Ovary (tissue), 9 donors: ENCODE measurements around the gene LPAR5. TPM values are rescaled to one million over a fixed set of nuclear protein-coding genes. Genes with fewer than 3 reads are reported as not detected.

Experiments
- DNase-seq, 5 donors: peaks; one replicate each; pipeline ENCODE4 v3.0.0-alpha.2; 2019 to 2020
- H3K27ac ChIP-seq, 2 donors: fragments of 200-600 bp; one replicate each; pipeline versions ENCODE4 v1.5.1 to v1.8.0; 2019 to 2022
- H3K27me3 ChIP-seq: fragments of 200-600 bp; one replicate; pipeline ENCODE4 v1.8.0; 2022
- H3K36me3 ChIP-seq: fragments of 200-600 bp; sonication (generic); one replicate; pipeline ENCODE4 v1.5.1; 2019
- H3K4me1 ChIP-seq: one replicate; pipeline ENCODE4 v1.8.1; 2013; ENCODE audit warnings: mild to moderate bottlenecking, moderate library complexity; ENCODE audit not compliant: insufficient read depth
- H3K4me3 ChIP-seq: fragments of 200-600 bp; sonication (generic); one replicate; pipeline ENCODE4 v1.5.1; 2017
- H3K9me3 ChIP-seq, 2 donors: fragments of 200-600 bp in 1 of 2; sonication (generic) in 1 of 2; one replicate each; pipeline versions ENCODE4 v1.5.1 to v1.8.1; 2013 to 2019; ENCODE audit warnings: mild to moderate bottlenecking in 1 of 2, moderate library complexity in 1 of 2
- EP300 ChIP-seq: sonication (generic); formaldehyde crosslinking; IDR thresholded peaks from one replicate; pipeline ENCODE4 v1.6.1; 2017; ENCODE audit warnings: antibody characterized with exemption
- POLR2A ChIP-seq: fragments of 450-650 bp; IDR thresholded peaks from one replicate; pipeline ENCODE4 v1.6.1; 2017; ENCODE audit warnings: antibody characterized with exemption, mild to moderate bottlenecking, moderate library complexity
- WGBS, 3 donors: extraction: QIAGEN DNeasy Blood & Tissue Kit in 1 of 3; methylation state at CpG; one replicate each; pipeline versions ENCODE4 v1.1.5 to v1.1.7; 2013 to 2017; 5-methylcytosine and 5-hydroxymethylcytosine counted together
- intact Hi-C, 4 donors: fragments of 100-400 bp; cut with DNase I; formaldehyde crosslinking; loops; one replicate each; pipeline versions ENCODE4 v1.11.0 to v1.15.1; 2022 to 2023
- polyA plus RNA-seq, 2 donors: library from polyadenylated mRNA; stranded (reverse); fragments of 200-250 nt in 1 of 2; fragments of 350-450 nt in 1 of 2; fragmentation: Illumina TruSeq in 1 of 2; extraction: RNeasy Lipid Tissue Mini Kit (QIAGEN cat#74804) in 1 of 2; gene quantifications; one replicate each; pipeline ENCODE4 v1.2.3, GENCODE V29; 2013 to 2014
- total RNA-seq, 7 donors: library from RNA; depleted of rRNA in 2 of 7; stranded (reverse); fragments of >200 nt in 2 of 7; fragmentation: NEBNext Ultra II Directional in 3 of 7; extraction: Animal tissue kit (Norgen Biotek cat#: 25700) in 3 of 7; gene quantifications; one replicate each; pipeline versions ENCODE4 v1.1.0 to v1.2.4, GENCODE V29; 2016 to 2023
- TF ChIP-seq, protein P1 (sequence below), 3 donors: fragments of 450-650 bp in 2 of 3; fragments of 200-600 bp in 1 of 3; IDR thresholded peaks; one replicate each; pipeline versions ENCODE4 v1.5.1 to v1.8.0; 2016 to 2022; ENCODE audit warnings: antibody characterized with exemption in 3 of 3, mild to moderate bottlenecking in 1 of 3
- donor health status: DM: no; HTN: no; CAD: no; lungs with moderate emphysema.
- donor health status: DM: no; HTN: no; CAD: no.
- donor health status: Bipolar disorder and iron deficiency.
- donor health status: DM: yes; HTN: yes; CAD: no.
- donor health status: DM: no; HTN: no; CAD: no.
- donor health status: DM: yes; HTN: yes; CAD: no.

LPAR5 gene
- total and polyA plus RNA-seq, 9 donors = 0.57 to 2.6 (median 1.3) TPM

- WGBS, 3 donors = 68 to 71% (median 71%) methylated on average over 8 of the region's 8 CpGs
- DNase-seq = no peak
- TF ChIP-seq POLR2A (no peak), EP300 (no peak)
- TF ChIP-seq, protein P1, sequence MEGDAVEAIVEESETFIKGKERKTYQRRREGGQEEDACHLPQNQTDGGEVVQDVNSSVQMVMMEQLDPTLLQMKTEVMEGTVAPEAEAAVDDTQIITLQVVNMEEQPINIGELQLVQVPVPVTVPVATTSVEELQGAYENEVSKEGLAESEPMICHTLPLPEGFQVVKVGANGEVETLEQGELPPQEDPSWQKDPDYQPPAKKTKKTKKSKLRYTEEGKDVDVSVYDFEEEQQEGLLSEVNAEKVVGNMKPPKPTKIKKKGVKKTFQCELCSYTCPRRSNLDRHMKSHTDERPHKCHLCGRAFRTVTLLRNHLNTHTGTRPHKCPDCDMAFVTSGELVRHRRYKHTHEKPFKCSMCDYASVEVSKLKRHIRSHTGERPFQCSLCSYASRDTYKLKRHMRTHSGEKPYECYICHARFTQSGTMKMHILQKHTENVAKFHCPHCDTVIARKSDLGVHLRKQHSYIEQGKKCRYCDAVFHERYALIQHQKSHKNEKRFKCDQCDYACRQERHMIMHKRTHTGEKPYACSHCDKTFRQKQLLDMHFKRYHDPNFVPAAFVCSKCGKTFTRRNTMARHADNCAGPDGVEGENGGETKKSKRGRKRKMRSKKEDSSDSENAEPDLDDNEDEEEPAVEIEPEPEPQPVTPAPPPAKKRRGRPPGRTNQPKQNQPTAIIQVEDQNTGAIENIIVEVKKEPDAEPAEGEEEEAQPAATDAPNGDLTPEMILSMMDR (IDR thresholded peaks at IDR 0.05) = no peak
- Histone ChIP-seq H3K4me1 (peaks cover 1% of the 10 kb centered on the region), H3K4me3 (no peak overlapping the region), H3K27ac (no peak overlapping the region), H3K36me3 (peaks cover 3% of the 10 kb centered on the region), H3K27me3 (no peaks in the 10 kb centered on the region), H3K9me3 (no peaks in the 10 kb centered on the region)
- intact Hi-C loops = loop anchor here in 2 of 4 donors (2.0 to 10.0 kb wide), 2 partner anchors 21 to 53 kb away; partner anchors contain the start of gene ZNF384 (in 1 of the 2)
Observed at GRCh38 chr12:6667559-6668210, 31.9 kb upstream of the LPAR5 start.

- TF ChIP-seq, protein P1 (IDR thresholded peaks at IDR 0.05) = no peak
- TF ChIP-seq EP300 = no peak
- TF ChIP-seq POLR2A = no peak
- intact Hi-C loops = loop anchor here in 1 of 4 donors (10.0 kb wide), 1 partner anchor 51 kb away; no protein-coding TSS in a partner anchor
- no peak for DNase-seq
- WGBS, 3 donors = 93 to 99% (median 98%) methylated on average over 2 of the region's 2 CpGs
- Histone ChIP-seq H3K4me1 (peaks cover 7% of the 10 kb centered on the region), H3K36me3 (no peaks in the 10 kb centered on the region), H3K27me3 (no peaks in the 10 kb centered on the region), H3K4me3 (no peak overlapping the region), H3K9me3 (no peaks in the 10 kb centered on the region), H3K27ac (no peak overlapping the region)
Observed at GRCh38 chr12:6666211-6666610, 30.5 kb upstream of the LPAR5 start.

GRCh38 chr12:6664902-6665301 is 29.1 kb upstream of the LPAR5 start:
- no peaks in the 10 kb centered on the region for H3K27me3 ChIP-seq
- no peak for TF ChIP-seq EP300
- TF ChIP-seq, protein P1 (IDR thresholded peaks at IDR 0.05) = no peak
- TF ChIP-seq POLR2A = no peak
- WGBS, 3 donors = 65 to 85% (median 79%) methylated on average over 2 of the region's 2 CpGs
- H3K27ac ChIP-seq = no peak overlapping the region
- H3K4me3 ChIP-seq = no peak overlapping the region
- H3K9me3 ChIP-seq = no peaks in the 10 kb centered on the region
- no peaks in the 10 kb centered on the region for H3K36me3 ChIP-seq
- DNase-seq = no peak
- H3K4me1 ChIP-seq = peaks cover 7% of the 10 kb centered on the region
- intact Hi-C loops = loop anchor here in 2 of 4 donors (5.0 to 10.0 kb wide), 2 partner anchors 48 to 50 kb away; no protein-coding TSS in a partner anchor

- intact Hi-C loops = loop anchor here in 2 of 4 donors (5.0 to 10.0 kb wide), 2 partner anchors 46 to 48 kb away; no protein-coding TSS in a partner anchor
- peak; percentile 96 to 98 (median 97) for DNase-seq
- WGBS, 3 donors = 2% methylated on average over 37 of the region's 37 CpGs
- Histone ChIP-seq H3K27ac (peak within 1 kb of the TSS in 1 of 2 donors; percentile 68), H3K27me3 (no peaks in the 10 kb centered on the region), H3K4me3 (peak within 1 kb of the TSS; percentile 62), H3K4me1 (peaks cover 7% of the 10 kb centered on the region), H3K9me3 (no peaks in the 10 kb centered on the region), H3K36me3 (no peaks in the 10 kb centered on the region)
- TF ChIP-seq EP300 (no peak), POLR2A (peak; percentile 33)
- TF ChIP-seq, protein P1 (IDR thresholded peaks at IDR 0.05) = peak in 1 of 3 donors; percentile 7
Observed at GRCh38 chr12:6662906-6663742, 27.4 kb upstream of the LPAR5 start, which contains the start of gene ING4. Gene ING4, minus strand, starts transcription at chr12:6663119. Its CDS starts 18 bp downstream, at chr12:6663101.
